Measurements from ENCODE around the gene TBX1. TPM values are rescaled to one million over a fixed set of nuclear protein-coding genes. Genes with fewer than 3 reads are reported as not detected.

The TBX1 gene
- total RNA-seq, 1 experiment from 2014 or later: 12.8 TPM

GRCh38 chr22:19793161-19793560 is 32.6 kb downstream of the TBX1 start:
- ATAC-seq (no peak), DNase-seq (ENCODE audit: low spot score) (no peak)
- Mint-ChIP-seq H3K27me3 (ENCODE audit: low read depth) (no peaks in the 10 kb centered on the region; the same call in 1 of the 2 replicates), H3K27ac (no peak overlapping the region), H3K36me3 (0 out of 2 replicates have a peak, but pooled peaks cover 3% of the 10 kb centered on the region), H3K4me3 (no peak overlapping the region), H3K4me1 (no peaks in the 10 kb centered on the region), H3K9me3 (no peaks in the 10 kb centered on the region)
- CTCF ChIA-PET: interaction anchor here (0.8 to 2.1 kb wide), 2 partner anchors 63 to 161 kb away, joined by 6 to 8 read pairs; no protein-coding TSS in a partner anchor
- POLR2A ChIA-PET: no interaction called here
- no peak for TF ChIP-seq SP1 (CRISPR knock-in tag; conservative IDR thresholded peaks at IDR 0.05)
- TF ChIP-seq ATF2 (CRISPR knock-in tag; IDR thresholded peaks at IDR 0.05; ENCODE audit: borderline replicate concordance, low read depth): no peak
- TF ChIP-seq ZNF423 (CRISPR knock-in tag; IDR thresholded peaks at IDR 0.05): no peak

GRCh38 chr22:19793661-19794310 is 33.2 kb downstream of the TBX1 start:
- TF ChIP-seq E2F5 (CRISPR knock-in tag; IDR thresholded peaks at IDR 0.05) (no peak), ETV6 (CRISPR knock-in tag; IDR thresholded peaks at IDR 0.05) (no peak), STAT6 (CRISPR knock-in tag; conservative IDR thresholded peaks at IDR 0.05; ENCODE audit: low read depth) (no peak), ZMAT4 (CRISPR knock-in tag; IDR thresholded peaks at IDR 0.05) (no peak), ZNF232 (CRISPR knock-in tag; IDR thresholded peaks at IDR 0.05) (no peak), ZNF512 (CRISPR knock-in tag; IDR thresholded peaks at IDR 0.05; ENCODE audit: borderline replicate concordance) (no peak)
- ChIA-PET CTCF (no interaction called here), POLR2A (no interaction called here)
- no peaks in the 10 kb centered on the region for H3K4me1 Mint-ChIP-seq
- ATAC-seq (no peak), DNase-seq (ENCODE audit: low spot score) (no peak)
- no peaks in the 10 kb centered on the region for H3K9me3 Mint-ChIP-seq
- H3K27me3 Mint-ChIP-seq (ENCODE audit: low read depth): no peaks in the 10 kb centered on the region; the same call in 1 of the 2 replicates
- H3K27ac Mint-ChIP-seq: no peak overlapping the region
- H3K36me3 Mint-ChIP-seq: 0 out of 2 replicates have a peak, but pooled peaks cover 3% of the 10 kb centered on the region
- no peak overlapping the region for H3K4me3 Mint-ChIP-seq

GRCh38 chr22:19795617-19796008 is 35.0 kb downstream of the TBX1 start:
- 0 out of 2 replicates have a peak, but pooled peaks cover 3% of the 10 kb centered on the region for H3K36me3 Mint-ChIP-seq
- ATAC-seq (no peak), DNase-seq (ENCODE audit: low spot score) (no peak)
- H3K4me3 Mint-ChIP-seq: no peak overlapping the region
- no peaks in the 10 kb centered on the region for H3K9me3 Mint-ChIP-seq
- no peak overlapping the region for H3K27ac Mint-ChIP-seq
- H3K27me3 Mint-ChIP-seq (ENCODE audit: low read depth): no peaks in the 10 kb centered on the region; the same call in 1 of the 2 replicates
- ChIA-PET CTCF (interaction anchor here (1.0 to 1.5 kb wide), 2 partner anchors 65 to 116 kb away, joined by 4 read pairs; no protein-coding TSS in a partner anchor), POLR2A (no interaction called here)
- TF ChIP-seq ZNF317 (CRISPR knock-in tag; IDR thresholded peaks at IDR 0.05; ENCODE audit: borderline replicate concordance, low read depth) (no peak), CREB1 (CRISPR knock-in tag; IDR thresholded peaks at IDR 0.05) (no peak), GABPB1 (CRISPR knock-in tag; IDR thresholded peaks at IDR 0.05) (no peak), ATF2 (CRISPR knock-in tag; IDR thresholded peaks at IDR 0.05; ENCODE audit: borderline replicate concordance, low read depth) (no peak), MLX (CRISPR knock-in tag; IDR thresholded peaks at IDR 0.05) (no peak), FOXP1 (CRISPR knock-in tag; IDR thresholded peaks at IDR 0.05; ENCODE audit: borderline replicate concordance) (no peak), RELA (CRISPR knock-in tag; IDR thresholded peaks at IDR 0.05; ENCODE audit: borderline replicate concordance) (no peak), FOXJ3 (CRISPR knock-in tag; IDR thresholded peaks at IDR 0.05; ENCODE audit: borderline replicate concordance) (no peak), ATF6 (CRISPR knock-in tag; IDR thresholded peaks at IDR 0.05) (no peak)
- no peaks in the 10 kb centered on the region for H3K4me1 Mint-ChIP-seq

Data from WTC11 (cell line).